ENCODE results near the gene TMEM125.

TMEM125 gene

GRCh38 chr1:43321331-43321891 is 51.6 kb downstream of the TMEM125 start:
- DNase-seq, result peak in 1 of 2 experiments; percentile 29
- TF ChIP-seq POLR2A (IDR thresholded peaks at IDR 0.05; ENCODE audit: low read length) (no peak), GATA1 (IDR thresholded peaks at IDR 0.05; ENCODE audit: low read depth, low read length) (no peak)

GRCh38 chr1:43322506-43322905 is 52.7 kb downstream of the TMEM125 start:
- DNase-seq, result no peak
- TF ChIP-seq POLR2A (IDR thresholded peaks at IDR 0.05; ENCODE audit: low read length), result no peak
- TF ChIP-seq GATA1 (IDR thresholded peaks at IDR 0.05; ENCODE audit: low read depth, low read length), result no peak
